Gastroesophageal sphincter (tissue), 4 donors: ENCODE data around the gene LRCOL1. TPM values are rescaled to one million over a fixed set of nuclear protein-coding genes. Genes with fewer than 3 reads are reported as not detected.

Experiments
- ATAC-seq: fragments of 150-250 bp; one replicate; pipeline ENCODE4 v1.9.1; 2016; ENCODE audit warnings: mild to moderate bottlenecking, moderate library complexity
- H3K27ac ChIP-seq, 4 donors: fragments of 200-600 bp; sonication (generic) in 3 of 4; 1 replicate in 3 of 4; 2 replicates in 1 of 4; pipeline ENCODE4 v1.5.1; 2016 to 2019
- H3K27me3 ChIP-seq: fragments of 200-600 bp; sonication (generic); one replicate; pipeline ENCODE4 v1.5.1; 2019
- H3K36me3 ChIP-seq, 2 donors: fragments of 200-600 bp; sonication (generic); one replicate each; pipeline ENCODE4 v1.5.1; 2019; ENCODE audit warnings: control low read depth in 1 of 2
- H3K4me1 ChIP-seq, 3 donors: fragments of 200-600 bp; sonication (generic); 1 replicate in 2 of 3; 2 replicates in 1 of 3; pipeline ENCODE4 v1.5.1; 2016 to 2019; ENCODE audit warnings: control low read depth in 2 of 3
- H3K4me3 ChIP-seq, 2 donors: fragments of 200-600 bp; sonication (generic); one replicate each; pipeline ENCODE4 v1.5.1; 2019; ENCODE audit warnings: mild to moderate bottlenecking in 1 of 2, moderate library complexity in 1 of 2
- H3K9me3 ChIP-seq, 3 donors: fragments of 200-600 bp; sonication (generic); one replicate each; pipeline ENCODE4 v1.5.1; 2017 to 2019; ENCODE audit warnings: control low read depth in 2 of 3
- CTCF ChIP-seq, 4 experiments: fragments of 200-600 bp in 2 of 4; fragments of 450-650 bp in 2 of 4; sonication (generic) in 1 of 4; IDR thresholded peaks; one replicate each; pipeline ENCODE4 v1.5.1; 2017 to 2019; ENCODE audit warnings: antibody characterized with exemption in 4 of 4, mild to moderate bottlenecking in 2 of 4, moderate library complexity in 2 of 4
- EP300 ChIP-seq: sonication (generic); formaldehyde crosslinking; IDR thresholded peaks from one replicate; pipeline ENCODE4 v1.6.1; 2017; ENCODE audit warnings: antibody characterized with exemption, mild to moderate bottlenecking
- POLR2A ChIP-seq, 2 donors: fragments of 450-650 bp; IDR thresholded peaks; one replicate each; pipeline ENCODE4 v1.6.1; 2017; ENCODE audit warnings: antibody characterized with exemption in 2 of 2, mild to moderate bottlenecking in 2 of 2, moderate library complexity in 1 of 2
- POLR2AphosphoS5 ChIP-seq: sonication (generic); formaldehyde crosslinking; IDR thresholded peaks from one replicate; pipeline ENCODE4 v1.6.1; 2017; ENCODE audit warnings: antibody characterized with exemption
- WGBS, 2 donors: methylation state at CpG; one replicate each; pipeline ENCODE4 v1.1.5; 2018; ENCODE audit warnings: low coverage in 1 of 2; 5-methylcytosine and 5-hydroxymethylcytosine counted together
- total RNA-seq, 4 donors: library from RNA; depleted of rRNA; stranded (reverse); fragments of >200 nt; gene quantifications; one replicate each; pipeline ENCODE4 v1.1.0, GENCODE V29; 2016

Gene LRCOL1
- total RNA-seq, 4 donors from 2014 or later: not detected

GRCh38 chr12:132560364-132560613 is 50.1 kb downstream of the LRCOL1 start:
- Histone ChIP-seq H3K9me3 (no peaks in the 10 kb centered on the region), H3K36me3 (peaks cover 0 to 10% of the 10 kb centered on the region in 2 donors), H3K4me3 (peak overlapping the region; percentile 38 to 56), H3K27ac (peak overlapping the region in 1 of 4 donors; percentile 32), H3K27me3 (no peaks in the 10 kb centered on the region), H3K4me1 (peaks cover 0 to 38% (median 16%) of the 10 kb centered on the region in 3 donors)
- no peak for TF ChIP-seq EP300
- TF ChIP-seq CTCF (IDR thresholded peaks at IDR 0.05): no peak
- no peak for TF ChIP-seq POLR2A (IDR thresholded peaks at IDR 0.05)
- TF ChIP-seq POLR2AphosphoS5: no peak
- WGBS, 2 donors: no CpG with 5 or more reads among the region's 36 CpGs
- ATAC-seq: no peak

- H3K27me3 ChIP-seq: no peaks in the 10 kb centered on the region
- no CpG with 5 or more reads among the region's 98 CpGs for WGBS, 2 donors
- peaks cover 0 to 5% of the 10 kb centered on the region in 2 donors for H3K36me3 ChIP-seq
- no peak for TF ChIP-seq POLR2AphosphoS5
- no peak for TF ChIP-seq CTCF (IDR thresholded peaks at IDR 0.05)
- TF ChIP-seq EP300: no peak
- TF ChIP-seq POLR2A (IDR thresholded peaks at IDR 0.05): no peak
- H3K9me3 ChIP-seq: no peaks in the 10 kb centered on the region
- peaks cover 0 to 38% (median 16%) of the 10 kb centered on the region in 3 donors for H3K4me1 ChIP-seq
- H3K4me3 ChIP-seq: peak overlapping the region; percentile 38 to 56
- ATAC-seq: peak; percentile 72
- peak overlapping the region in 1 of 4 donors; percentile 32 for H3K27ac ChIP-seq
Observed at GRCh38 chr12:132559652-132560363, 50.6 kb downstream of the LRCOL1 start.

GRCh38 chr12:132558861-132559623 is 51.3 kb downstream of the LRCOL1 start:
- H3K4me1 ChIP-seq: peaks cover 0 to 38% (median 16%) of the 10 kb centered on the region in 3 donors
- H3K27me3 ChIP-seq: no peaks in the 10 kb centered on the region
- 26 to 84% methylated on average over 3 to 7 of the region's 45 CpGs for WGBS, 2 donors
- no peak for TF ChIP-seq POLR2A (IDR thresholded peaks at IDR 0.05)
- no peak for TF ChIP-seq EP300
- no peak for TF ChIP-seq POLR2AphosphoS5
- TF ChIP-seq CTCF (IDR thresholded peaks at IDR 0.05): no peak
- peak overlapping the region; percentile 20 to 56 for H3K4me3 ChIP-seq
- H3K9me3 ChIP-seq: no peaks in the 10 kb centered on the region
- H3K27ac ChIP-seq: peak overlapping the region in 1 of 4 donors; percentile 16
- ATAC-seq: no peak
- peaks cover 0 to 7% of the 10 kb centered on the region in 2 donors for H3K36me3 ChIP-seq

- H3K4me1 ChIP-seq: peaks cover 0 to 38% (median 16%) of the 10 kb centered on the region in 3 donors
- WGBS, 2 donors: 83% methylated on average over 1 of the region's 35 CpGs; no CpG with 5 or more reads in 1 of the 2 donors
- H3K9me3 ChIP-seq: no peaks in the 10 kb centered on the region
- no peak overlapping the region for H3K27ac ChIP-seq
- no peak for TF ChIP-seq POLR2AphosphoS5
- H3K36me3 ChIP-seq: peaks cover 0 to 15% of the 10 kb centered on the region in 2 donors
- no peak for ATAC-seq
- H3K27me3 ChIP-seq: no peaks in the 10 kb centered on the region
- no peak overlapping the region for H3K4me3 ChIP-seq
Observed at GRCh38 chr12:132558042-132558856, 52.1 kb downstream of the LRCOL1 start.
